Heart left ventricle (tissue), 13 donors: ENCODE data around the gene NDOR1.

Experiments
- POLR2A ChIP-seq, 2 donors: fragments of 450-650 bp; IDR thresholded peaks; one replicate each; pipeline ENCODE4 v1.6.1; 2017; ENCODE audit warnings: antibody characterized with exemption in 2 of 2, mild to moderate bottlenecking in 2 of 2, moderate library complexity in 2 of 2
- TF ChIP-seq, protein P1 (sequence below), 12 donors: fragments of 200-600 bp; sonication (generic) in 4 of 12; IDR thresholded peaks; one replicate each; pipeline versions ENCODE4 v1.5.0 to v1.8.0; 2018 to 2022; ENCODE audit warnings: antibody characterized with exemption in 12 of 12, mild to moderate bottlenecking in 5 of 12
- donor health status: ischemic (EF 13 %, LVEDD 7.1; RV severe dilation, severe dysfunction).
- donor health status: DM: no; HTN: yes; CAD: no.
- donor health status: DM: no; HTN: no; CAD: no.
- donor health status: ischemic (EF 25% LVEDD 6.9; RV normal size, moderate dysfunction).
- donor health status: ischemic (EF 25% LVEDD 5.7; RV mildly dilated, moderate dysfunction).
- donor health status: ischemic (EF 35%, LVEDD 5.7; RV mildly dilated, moderate dysfunction).
- donor health status: nonischemic (EF 11% LVEDD 7.7; RV severe dilation, severe dysfunction).
- donor health status: DM: yes; HTN: yes; CAD: no.
- donor health status: PGD.
- donor health status: ischemic (EF 29% LVEDD 5.4; RV normal size, mild dysfunction).
- donor health status: nonischemic (EF 23%, LVEDD 6.1; RV moderate dilation, normal function).

DNA sequence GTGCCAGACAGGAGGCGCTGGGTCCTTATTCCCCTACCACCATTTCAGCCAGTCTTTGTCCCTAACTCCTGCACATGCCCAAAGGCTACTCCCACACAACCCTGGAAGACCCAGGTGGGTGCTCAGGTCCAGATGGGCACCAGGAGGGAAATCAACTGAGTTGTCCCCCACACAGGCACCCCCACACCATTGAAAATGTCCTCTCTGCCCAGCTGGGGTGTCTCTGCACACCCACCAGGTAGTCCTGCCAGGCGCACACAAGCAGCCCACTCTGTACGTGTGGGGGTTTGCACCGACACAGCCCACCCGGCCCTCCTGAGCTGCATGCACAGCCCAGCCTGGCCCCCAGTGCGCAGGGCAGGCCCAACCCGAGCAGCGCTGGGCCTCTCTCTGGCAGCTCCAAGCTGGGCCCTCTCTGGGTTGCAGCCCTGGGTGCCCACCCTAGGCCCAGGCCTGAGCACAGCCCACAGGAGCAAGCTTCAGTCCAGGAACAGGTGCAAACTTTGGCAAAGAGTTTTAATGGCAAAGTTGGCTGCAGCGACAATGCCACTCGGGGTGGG, 14.3 kb downstream of the NDOR1 start:
- TF ChIP-seq, protein P1, sequence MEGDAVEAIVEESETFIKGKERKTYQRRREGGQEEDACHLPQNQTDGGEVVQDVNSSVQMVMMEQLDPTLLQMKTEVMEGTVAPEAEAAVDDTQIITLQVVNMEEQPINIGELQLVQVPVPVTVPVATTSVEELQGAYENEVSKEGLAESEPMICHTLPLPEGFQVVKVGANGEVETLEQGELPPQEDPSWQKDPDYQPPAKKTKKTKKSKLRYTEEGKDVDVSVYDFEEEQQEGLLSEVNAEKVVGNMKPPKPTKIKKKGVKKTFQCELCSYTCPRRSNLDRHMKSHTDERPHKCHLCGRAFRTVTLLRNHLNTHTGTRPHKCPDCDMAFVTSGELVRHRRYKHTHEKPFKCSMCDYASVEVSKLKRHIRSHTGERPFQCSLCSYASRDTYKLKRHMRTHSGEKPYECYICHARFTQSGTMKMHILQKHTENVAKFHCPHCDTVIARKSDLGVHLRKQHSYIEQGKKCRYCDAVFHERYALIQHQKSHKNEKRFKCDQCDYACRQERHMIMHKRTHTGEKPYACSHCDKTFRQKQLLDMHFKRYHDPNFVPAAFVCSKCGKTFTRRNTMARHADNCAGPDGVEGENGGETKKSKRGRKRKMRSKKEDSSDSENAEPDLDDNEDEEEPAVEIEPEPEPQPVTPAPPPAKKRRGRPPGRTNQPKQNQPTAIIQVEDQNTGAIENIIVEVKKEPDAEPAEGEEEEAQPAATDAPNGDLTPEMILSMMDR (IDR thresholded peaks at IDR 0.05) = no peak
- TF ChIP-seq POLR2A (IDR thresholded peaks at IDR 0.05) = no peak
